ENCODE results near the gene RBM19.

RBM19 gene

DNA sequence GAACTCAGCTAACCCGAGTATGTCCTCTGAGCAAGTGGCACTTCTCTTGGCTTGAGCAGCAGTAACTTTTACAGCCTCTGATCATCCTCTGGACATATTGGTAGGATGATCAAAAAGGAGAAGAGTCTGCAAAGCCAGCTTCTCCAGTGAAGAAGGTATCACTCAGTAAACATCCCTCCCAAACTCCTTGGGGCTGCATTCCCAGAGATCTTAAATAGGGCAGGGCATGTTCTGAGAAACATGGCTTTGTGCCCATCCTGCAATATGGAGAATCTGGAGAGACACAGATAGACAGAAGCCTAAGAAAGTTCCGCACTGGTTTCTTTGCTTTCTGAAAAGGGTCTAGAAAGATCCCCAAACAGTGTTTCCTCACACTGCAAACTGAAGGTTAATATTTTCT, 65.4 kb downstream of the RBM19 start:
- no peak for DNase-seq

DNA sequence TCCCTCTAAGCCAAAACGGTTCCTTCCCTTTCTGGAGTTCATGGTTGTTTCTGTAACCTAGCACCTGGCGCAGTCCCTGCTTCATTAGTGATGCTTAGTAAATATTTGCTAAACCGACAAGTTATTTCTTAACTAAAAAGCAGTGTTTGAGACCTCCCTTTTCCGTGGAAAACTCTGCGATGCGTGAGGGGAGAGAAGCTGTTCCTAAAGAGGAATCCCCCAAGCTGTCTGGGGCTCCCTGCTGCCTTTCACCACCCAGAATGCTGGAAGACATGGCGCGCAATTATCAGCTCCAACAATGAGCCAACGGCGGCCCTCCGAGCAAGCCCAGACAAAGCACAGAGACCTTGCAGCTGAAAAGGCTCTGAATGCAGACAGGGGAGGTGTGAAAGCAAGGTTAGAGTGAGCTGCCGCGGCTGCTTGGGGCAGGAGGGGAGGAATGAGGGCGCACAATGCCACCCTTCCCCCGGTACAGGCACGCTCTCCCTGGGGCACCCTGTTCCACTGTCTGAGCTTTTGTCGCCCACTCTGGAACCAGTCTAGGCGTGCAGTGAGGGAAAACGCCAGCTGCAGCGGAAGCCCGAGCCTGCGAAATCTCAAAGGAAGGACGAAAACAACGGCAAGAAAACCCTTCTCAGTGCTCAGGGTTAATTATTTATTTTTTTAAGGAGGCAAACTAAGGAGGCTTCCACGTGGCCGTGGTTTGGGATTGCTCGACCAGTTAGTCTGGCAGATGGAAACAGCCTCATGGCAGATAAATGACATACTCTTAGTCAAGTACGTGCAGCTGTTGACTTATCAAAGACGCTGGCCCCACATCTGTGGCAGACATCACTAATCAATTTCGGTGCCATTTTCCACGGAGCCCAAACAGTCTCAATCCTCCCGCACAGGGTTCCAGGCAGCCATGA, 66.3 kb downstream of the RBM19 start:
- DNase-seq: peak; percentile 33

DNA sequence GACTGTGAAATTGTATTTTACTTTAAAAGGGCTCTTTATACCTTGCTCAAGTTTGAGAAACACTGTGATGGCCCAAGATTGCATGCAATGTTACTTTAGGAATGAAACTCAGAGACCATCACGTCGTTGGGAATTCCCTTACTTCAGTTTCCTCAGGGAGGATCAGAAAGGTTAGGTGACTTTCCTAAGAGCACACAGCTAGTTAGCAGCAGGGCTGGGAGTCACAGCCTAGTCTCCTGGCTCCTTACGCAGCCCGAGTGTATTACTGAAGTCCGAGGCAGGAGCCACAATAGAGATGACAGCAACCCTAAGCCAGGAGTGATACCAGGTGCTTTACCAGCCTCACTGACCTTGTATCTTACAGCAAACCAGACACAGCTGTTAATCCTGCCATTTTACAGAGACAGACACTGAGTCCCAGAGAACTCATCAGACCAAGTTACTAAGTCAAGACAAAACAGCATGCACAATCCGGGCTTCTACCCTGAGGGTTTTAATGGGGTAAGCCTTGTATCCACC, 67.0 kb downstream of the RBM19 start:
- no peak for DNase-seq

DNA sequence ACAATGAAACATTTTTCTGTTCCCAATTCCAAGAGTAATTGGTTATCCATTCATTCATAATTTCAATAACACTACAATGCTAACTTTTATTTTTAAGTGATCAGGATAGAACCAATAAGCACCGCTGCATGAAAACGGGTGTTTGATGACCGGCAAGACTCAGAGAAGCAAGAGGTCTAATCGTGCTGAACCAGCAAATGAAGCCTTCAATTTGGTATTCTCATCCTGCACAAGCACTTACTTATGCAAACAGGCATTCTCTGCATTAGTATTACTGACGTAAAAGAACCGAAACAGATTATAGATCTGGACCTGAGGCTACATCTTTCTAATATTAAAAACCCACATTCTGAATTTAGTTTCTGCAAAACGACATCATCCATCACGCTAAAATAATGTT, 67.7 kb downstream of the RBM19 start:
- no peak for DNase-seq

DNA sequence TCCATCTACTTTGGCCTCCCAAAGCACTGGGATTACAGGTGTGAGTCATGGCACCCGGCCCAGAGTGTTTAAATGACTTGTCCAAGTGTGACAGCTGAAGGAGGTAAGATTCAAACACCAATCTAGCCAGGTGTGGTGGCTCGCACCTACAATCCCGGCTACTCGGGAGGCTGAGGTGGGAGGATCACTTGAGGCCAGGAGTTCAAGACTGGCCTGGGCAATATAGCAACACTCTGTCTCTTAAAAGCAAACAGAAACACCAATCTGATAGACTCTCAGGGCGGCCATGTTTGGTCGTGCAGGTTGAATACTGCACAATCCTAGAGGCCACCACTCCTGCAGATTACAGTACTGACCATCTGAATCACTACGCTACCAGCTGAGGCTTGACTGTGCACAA, 68.7 kb downstream of the RBM19 start:
- no peak for DNase-seq

DNA sequence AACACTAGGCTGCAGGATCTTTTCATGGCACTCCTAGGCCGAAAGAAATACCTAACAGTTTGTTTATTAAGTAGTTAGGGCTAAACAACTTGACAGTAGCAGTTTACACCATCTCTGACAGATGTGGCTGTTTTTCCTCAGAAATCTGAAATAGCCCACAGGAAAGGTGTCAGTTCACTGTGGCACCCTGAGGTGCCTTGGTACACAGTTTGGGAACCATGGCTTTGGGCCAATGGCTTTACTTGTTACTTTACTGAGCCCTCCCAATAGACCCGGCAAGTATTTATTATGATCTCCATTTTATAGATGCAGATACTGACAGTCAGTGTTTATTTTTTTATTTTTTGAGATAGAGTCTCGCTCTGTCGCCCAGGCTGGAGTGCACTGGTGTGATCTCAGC, 69.3 kb downstream of the RBM19 start:
- no peak for DNase-seq

DNA sequence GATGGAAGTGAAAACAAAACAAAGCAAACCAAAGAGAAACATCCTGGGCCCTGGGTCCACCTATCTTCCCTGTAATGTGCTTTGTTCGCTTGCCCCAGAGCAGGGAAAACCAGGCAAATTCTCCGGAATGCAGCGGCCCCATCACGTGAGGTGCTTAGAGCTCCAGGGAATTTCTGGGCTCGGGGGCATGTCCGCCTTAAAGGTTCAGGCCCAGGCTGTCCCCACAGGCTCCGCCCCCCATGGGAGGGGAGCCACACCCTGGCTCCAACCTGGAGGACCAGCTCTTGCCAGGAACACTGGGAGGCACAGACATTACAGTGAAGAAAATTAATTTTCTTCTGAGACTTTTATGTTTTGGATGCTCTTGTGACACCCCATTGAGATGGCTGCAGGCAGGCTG, 69.9 kb downstream of the RBM19 start:
- DNase-seq: no peak

DNA sequence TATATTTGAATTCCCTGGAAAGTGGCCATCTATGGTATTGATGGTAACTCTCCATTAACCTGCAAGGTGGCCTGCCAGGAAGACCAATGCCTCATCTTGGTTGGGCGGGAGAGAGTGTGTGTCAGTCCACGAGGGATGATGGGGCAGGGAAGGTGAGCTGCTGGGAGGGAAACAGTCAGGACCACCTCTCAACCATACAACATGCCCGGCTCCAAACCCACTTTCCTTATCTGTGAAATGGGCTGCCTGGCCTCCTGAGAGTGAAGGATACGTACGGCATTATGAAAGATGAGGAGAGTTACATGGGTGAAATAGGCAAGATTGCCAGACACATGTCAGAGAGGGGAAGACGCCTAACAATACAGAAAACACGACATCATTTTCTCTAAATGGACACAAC, 70.9 kb downstream of the RBM19 start:
- no peak for DNase-seq

DNA sequence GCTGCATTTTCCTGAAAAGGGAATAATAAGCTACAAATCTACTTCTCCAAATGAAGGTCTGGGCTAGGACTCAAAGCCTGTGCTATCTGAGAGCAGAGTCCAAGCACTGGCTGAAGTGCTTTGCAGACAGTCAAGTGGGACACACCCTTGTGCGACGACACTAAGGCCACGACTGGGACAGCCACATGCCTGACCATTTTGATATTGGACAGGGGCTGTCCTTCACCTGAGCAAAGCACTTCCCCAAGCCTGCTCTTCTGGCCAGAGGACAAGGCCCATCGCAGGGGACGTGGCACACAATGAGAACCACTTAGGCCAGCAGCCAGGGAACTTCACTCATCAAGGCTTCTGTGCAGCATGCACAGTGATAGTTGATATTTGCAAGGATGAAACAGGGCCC, 71.4 kb downstream of the RBM19 start:
- DNase-seq: no peak

DNA sequence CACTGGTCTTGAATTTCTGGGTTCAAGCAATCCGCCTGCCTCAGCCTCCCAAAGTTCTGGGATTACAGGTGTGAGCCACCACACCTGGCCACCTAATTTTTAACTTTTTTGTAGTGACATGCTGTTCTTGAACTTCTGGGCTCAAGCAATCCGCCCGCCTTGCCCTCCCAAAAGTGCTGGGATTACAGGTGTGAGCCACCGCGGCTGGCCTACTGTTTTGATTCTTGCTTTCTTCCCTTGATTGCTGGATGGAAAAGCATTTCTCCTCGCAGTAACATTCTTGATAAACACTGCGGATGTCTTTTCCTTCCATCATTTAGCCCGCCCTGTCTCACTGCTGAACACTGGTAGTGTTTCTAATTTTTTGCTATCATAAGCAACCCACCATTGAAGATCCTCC, 72.9 kb downstream of the RBM19 start:
- DNase-seq: no peak

DNA sequence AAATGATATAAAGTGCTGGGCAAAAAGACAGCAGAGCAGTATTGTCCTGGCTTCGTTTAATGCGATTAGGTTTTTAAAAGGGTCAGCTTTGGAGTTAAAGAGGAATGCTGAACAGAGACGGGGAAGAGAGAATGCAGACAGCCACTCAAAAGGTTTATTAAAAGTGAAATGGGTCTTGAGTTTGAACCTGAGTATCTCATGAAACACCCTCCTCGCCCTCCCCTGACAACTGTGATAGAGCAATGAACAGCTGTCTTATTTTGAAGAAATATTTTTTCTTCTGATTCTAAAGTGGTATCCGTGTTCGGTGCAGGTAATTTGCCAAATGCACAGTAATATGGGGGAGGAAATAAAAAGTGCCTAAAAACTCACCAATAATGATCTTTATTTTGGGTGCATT, 73.6 kb downstream of the RBM19 start:
- DNase-seq: no peak

DNA sequence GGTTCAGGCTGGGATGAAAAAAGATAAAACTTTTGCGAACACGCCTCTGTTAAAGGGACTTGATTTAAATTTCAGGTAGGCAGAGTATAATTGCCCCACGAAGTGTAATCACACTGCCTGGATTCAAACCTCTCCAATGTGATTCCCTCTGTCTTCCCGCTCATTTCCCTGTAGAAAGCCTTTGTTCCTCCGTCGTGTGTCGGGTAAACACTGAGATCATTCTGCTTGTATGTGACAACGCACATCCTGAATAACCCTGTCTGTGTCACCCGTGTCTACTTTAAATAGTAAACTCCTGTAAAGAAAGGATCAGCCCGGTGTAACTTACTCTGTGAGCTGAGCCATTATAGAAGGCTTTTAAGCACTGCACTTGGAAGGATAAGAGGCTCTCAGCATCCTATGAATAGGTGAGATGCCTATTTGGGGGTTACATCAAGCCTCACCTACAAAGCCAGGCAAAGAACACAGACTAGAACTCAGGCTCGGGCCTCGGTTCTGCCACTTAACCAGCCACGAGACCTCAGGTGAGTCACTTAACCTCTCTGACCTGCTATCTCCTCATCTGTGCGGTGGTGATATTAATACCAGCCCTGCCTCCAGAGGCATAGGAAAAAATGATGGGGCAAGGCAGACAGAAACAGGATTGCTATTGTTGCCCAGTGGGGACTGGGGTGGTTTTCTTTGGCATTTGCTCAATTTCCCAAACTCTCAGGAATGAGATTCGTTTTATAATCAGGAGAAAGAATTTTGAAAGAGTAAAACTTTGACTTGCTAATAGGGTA, 74.2 kb downstream of the RBM19 start:
- DNase-seq: no peak

DNA sequence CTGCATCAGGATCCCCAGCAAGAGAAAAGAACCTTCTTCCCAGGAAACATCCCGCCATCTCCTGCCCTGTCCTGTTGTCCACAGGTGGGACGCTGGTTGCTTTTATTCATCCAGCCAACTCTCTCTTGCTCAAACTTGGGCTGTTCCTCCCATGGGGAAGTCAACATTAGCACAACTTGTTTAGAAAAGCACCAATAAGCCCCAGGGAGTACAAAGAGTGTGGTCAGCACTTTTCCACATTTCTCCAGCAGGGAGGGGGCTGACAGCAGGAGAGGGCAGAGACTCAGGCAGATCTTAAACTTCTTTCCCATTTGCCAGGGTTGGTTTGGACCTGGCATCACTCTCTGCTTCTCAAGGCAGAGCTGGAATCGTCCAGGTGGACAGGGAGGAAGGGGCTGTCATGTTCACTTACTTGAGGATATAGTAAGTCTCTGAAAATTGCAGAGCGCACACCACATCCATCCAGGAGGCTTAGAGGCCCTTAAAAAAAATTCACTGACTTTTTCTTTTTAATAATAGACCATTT, 74.9 kb downstream of the RBM19 start:
- no peak for DNase-seq

DNA sequence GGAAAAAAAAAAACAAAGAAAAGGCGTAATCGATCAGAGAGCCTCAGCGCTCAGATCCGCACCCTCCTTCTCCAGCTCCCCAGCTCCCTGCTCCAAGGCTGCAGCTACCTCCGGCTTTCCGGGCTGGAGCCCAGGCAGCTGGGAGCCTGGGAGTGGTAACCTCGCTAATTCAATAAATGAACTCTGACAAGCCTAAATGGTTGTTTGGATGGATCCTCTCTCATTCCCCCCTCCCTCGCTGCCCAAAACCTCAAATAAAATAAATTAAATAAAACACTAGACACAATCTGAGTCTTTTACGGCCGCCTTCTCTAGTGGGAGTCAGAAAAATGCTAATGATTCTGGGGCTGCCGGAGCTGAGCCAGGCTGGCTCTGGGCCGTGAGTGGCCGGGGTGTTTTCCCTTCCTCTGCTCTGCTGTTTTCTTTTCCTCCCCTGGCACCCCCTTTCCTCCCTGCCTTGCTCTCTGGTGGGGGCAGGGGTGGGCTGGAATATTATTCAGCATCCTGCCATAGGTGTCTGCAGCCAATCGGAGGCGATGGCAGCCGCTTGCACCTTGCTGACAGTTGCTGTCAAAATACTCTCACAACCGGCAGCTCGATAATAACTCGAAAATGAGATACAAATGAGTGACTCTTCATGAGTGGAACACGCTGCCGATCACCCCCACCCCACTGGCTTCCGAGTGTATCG, 76.1 kb downstream of the RBM19 start:
- DNase-seq: no peak

DNA sequence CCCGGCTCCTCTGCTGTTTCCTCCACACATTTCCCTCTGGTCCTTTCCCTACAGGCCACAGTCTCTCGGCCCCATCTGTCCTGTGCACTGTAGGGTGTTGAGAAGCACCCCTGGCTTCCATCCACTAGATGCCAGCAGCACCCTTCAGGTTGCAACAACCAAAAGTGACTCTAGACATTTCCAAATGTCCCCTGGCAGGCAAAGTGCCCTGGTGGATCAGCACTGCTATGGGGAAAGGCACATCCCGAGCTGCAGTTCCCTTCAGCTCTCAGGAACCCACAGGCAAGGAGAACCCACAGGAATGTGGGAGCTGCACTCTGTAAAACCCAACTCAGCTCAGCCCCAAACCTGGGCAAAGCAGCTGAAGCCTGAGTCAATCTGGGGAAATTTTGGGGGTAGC, 77.0 kb downstream of the RBM19 start:
- no peak for DNase-seq

DNA sequence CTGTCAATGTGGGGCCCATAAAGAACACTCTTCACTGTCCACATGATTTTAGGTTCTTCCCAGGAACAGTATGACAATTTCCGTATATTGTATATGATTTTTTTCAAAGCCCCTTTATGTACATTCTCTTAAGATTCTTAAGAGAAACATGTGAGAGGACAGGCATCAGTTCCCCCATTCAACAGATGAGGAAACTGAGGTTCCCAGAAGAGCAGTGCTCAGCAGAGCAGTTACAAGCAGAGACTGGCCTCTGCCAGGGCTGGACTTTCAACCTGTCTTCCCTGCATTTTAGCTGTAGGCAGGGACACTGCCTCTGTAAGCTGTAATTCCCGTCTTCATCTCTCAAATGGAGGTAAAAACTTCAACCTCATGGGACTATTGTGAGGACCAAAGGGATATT, 77.7 kb downstream of the RBM19 start:
- DNase-seq: no peak

DNA sequence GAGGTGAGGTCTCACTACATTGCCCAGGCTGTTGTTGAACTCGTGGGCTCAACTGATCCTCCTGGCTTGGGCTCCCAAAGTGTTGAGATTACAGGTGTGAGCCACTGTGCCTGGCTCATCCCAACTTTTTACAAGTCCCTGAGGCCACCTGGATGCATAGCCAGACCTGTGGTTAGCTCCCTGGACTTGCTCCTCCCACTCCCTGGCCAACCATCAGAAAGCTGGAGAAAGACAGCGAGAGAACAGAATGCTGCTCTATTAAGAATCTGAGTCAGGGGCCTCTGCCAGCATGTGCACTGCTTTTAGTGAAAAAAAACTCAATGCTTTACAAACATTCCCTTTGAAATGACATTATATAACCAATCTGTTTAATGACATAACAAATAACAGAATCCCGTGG, 78.2 kb downstream of the RBM19 start:
- no peak for DNase-seq

DNA sequence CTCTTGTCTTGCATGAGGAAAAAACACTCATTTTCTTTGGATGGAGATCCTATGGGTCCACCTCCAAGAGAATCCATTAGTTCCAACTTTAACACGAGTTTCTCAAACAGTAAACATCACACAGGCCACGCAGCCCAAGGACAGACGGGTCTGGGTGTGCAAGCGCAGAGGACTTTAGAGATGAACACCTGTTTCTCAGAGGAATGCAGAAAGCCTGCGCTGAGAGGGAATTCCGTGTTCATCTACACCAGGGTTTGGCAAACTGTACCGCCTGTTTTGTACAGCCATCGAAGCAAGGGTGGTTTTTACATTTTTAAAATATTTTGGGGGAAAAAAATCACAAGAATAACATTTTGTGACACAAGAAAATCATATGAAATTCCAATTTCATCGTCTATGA, 79.4 kb downstream of the RBM19 start:
- no peak for DNase-seq

DNA sequence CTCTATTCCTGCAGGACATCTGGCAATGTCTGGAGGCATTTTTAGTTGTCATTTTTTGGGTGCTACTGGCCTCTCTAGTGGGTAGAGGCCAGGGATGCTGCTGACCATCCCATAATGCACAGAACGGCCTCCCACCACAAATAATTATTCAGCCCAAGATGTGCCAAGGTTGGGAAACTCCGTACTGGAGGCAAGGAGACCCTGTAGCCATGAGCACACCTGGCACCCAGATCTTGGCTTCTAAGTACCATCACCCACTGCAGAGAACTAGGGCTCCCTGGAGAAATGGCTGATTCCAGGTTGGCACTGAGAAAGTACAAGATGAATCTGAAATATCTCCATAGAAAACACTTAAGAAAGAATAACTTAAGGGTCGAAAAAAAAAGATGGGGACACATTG, 81.7 kb downstream of the RBM19 start:
- no peak for DNase-seq

DNA sequence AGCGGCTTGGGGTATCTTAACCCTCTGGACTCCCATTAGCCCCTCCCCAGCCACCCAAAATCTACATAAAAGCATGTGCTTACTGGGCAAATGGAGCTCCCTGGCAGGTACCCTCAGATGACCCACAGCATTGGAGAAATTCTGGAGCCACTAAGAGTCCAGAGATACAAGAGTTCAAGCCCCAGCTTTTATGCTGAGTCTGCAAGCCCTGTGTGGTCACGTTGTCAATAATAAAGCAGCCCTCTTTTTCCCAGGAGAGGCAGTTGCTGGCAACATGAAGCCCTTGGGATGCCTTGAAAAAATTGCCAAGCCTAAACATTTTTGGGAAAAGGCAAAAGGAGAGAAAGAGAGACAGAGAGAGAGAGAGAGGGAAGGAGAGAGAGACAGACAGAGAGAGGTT, 83.4 kb downstream of the RBM19 start:
- no peak for DNase-seq

DNA sequence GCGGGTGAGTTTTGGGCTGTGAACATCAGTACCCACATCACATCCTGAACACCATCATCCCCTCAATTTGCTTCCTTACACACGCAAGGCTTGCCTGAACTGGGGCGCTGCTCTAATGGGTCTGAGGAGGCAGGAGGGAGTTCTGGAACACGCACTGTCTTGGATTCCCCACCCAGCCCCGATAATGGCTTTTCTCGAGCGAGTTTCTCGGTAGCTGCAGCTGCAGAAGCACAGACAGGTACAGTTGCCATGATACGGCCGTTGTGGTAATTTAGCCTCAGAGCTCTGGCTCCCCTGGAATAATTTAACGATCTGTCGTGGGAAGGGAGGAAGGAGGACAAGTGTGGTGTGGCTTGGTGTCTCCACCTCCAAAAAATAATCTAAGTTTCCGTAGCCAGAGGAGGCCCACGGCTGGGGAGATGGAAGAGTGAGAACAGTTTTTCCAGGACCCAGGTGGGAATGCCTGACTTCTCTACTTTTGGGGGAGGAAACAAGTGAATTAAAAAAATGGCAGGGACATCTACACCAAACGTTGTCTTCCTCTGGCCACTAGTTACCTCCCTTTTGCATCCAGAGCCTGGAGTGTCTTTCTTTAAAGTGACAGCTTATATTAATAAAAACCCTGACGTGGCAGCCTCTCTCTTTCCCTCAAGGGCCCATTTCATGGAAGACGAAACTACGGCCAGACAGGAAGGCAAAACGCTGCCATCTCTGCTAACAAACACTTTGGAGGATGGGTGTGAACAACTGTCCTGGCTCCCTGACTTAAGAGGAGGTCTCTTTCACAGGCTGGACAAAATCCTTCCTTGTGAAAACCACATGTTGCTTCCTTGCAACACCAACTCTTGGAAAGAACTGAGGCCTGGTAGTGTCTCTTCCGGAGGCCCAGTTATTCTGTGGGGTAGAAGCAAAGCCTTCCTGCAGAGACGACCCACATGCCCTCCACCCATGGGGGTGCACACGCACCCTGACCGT, 84.8 kb downstream of the RBM19 start:
- DNase-seq: no peak

DNA sequence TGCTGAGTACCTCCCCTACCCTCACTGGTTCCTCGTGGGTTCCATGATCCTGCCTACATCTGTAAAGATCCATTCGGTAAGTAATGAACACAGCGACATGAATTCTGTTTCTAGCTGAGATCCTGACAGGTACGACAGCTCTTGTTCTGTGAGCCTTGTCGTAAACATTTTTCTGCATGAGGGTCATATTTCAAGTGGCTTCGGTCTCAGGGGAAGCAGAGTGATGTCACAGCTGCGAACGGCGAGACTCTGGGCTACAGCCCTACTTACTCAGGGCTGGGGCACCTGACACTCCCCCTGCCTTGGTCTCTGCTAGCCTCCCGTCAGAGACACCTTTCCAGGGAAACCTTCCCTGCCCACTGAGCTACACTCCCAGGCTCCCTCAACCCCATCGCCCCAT, 85.8 kb downstream of the RBM19 start:
- DNase-seq: no peak

Measured in hematopoietic multipotent progenitor cell treated with erythropoietin and hydrocortisone succinate and interleukin-3 and kit ligand, for 8 days (in vitro differentiated cells).